H9 (cell line): Measurements from ENCODE around the gene FMO3. TPM values are rescaled to one million over a fixed set of nuclear protein-coding genes. Genes with fewer than 3 reads are reported as not detected.

Source experiments
- DNase-seq: peaks from one replicate; pipeline ENCODE4 v3.0.0-alpha.2; 2017
- H2AFZ ChIP-seq: one replicate; pipeline ENCODE4 v1.6.1; 2013; ENCODE audit warnings: mild to moderate bottlenecking, low read length, control low read depth, moderate library complexity
- H2AK5ac ChIP-seq: 2 replicates; pipeline ENCODE4 v1.6.1; 2013; ENCODE audit warnings: low read length, control low read depth, mixed read lengths; ENCODE audit not compliant: insufficient read length
- H2BK120ac ChIP-seq: one replicate; pipeline ENCODE4 v1.6.1; 2013; ENCODE audit warnings: low read depth, mild to moderate bottlenecking, low read length, control low read depth, inconsistent platforms; ENCODE audit not compliant: poor library complexity, severe bottlenecking
- H2BK12ac ChIP-seq: 2 replicates; pipeline ENCODE4 v1.6.1; 2013; ENCODE audit warnings: low read length, control low read depth, mixed read lengths, low read depth; ENCODE audit not compliant: insufficient read length
- H2BK15ac ChIP-seq: 2 replicates; pipeline ENCODE4 v1.6.1; 2013; ENCODE audit warnings: low read depth, low read length, control low read depth
- H2BK20ac ChIP-seq: one replicate; pipeline ENCODE4 v1.6.1; 2013; ENCODE audit warnings: low read depth, mild to moderate bottlenecking, low read length, control low read depth, inconsistent platforms; ENCODE audit not compliant: poor library complexity, severe bottlenecking
- H2BK5ac ChIP-seq: 2 replicates; pipeline ENCODE4 v1.6.1; 2013; ENCODE audit warnings: low read length, control low read depth, mixed read lengths; ENCODE audit not compliant: insufficient read length
- H3K14ac ChIP-seq: 2 replicates; pipeline ENCODE4 v1.6.1; 2013; ENCODE audit warnings: low read length, control low read depth; ENCODE audit not compliant: insufficient read depth
- H3K18ac ChIP-seq: 2 replicates; pipeline ENCODE4 v1.6.1; 2013; ENCODE audit warnings: low read depth, mild to moderate bottlenecking, mixed read lengths, low read length, control low read depth; ENCODE audit not compliant: insufficient read length
- H3K23ac ChIP-seq: 2 replicates; pipeline ENCODE4 v1.6.1; 2013; ENCODE audit warnings: low read length, control low read depth, mixed read lengths, low read depth; ENCODE audit not compliant: insufficient read length
- H3K23me2 ChIP-seq: 2 replicates; pipeline ENCODE4 v1.6.1; 2013; ENCODE audit warnings: low read depth, mild to moderate bottlenecking, mixed read lengths, low read length, control low read depth; ENCODE audit not compliant: insufficient read length, poor library complexity, severe bottlenecking
- H3K27ac ChIP-seq: 2 replicates; pipeline ENCODE4 v1.5.1; 2013; ENCODE audit warnings: low read length, control low read depth, mixed read lengths, low read depth; ENCODE audit not compliant: insufficient read length
- H3K27me3 ChIP-seq: 2 replicates; pipeline ENCODE4 v1.6.1; 2013; ENCODE audit warnings: low read length, control low read depth, inconsistent platforms; ENCODE audit not compliant: insufficient read depth
- H3K4ac ChIP-seq: 2 replicates; pipeline ENCODE4 v1.6.1; 2013; ENCODE audit warnings: low read depth, mild to moderate bottlenecking, control low read depth, inconsistent platforms, low read length, moderate library complexity
- H3K4me1 ChIP-seq: 2 replicates; pipeline ENCODE4 v1.6.1; 2013; ENCODE audit warnings: low read length, control low read depth, inconsistent platforms; ENCODE audit not compliant: insufficient read depth
- H3K4me2 ChIP-seq: 2 replicates; pipeline ENCODE4 v1.6.1; 2013; ENCODE audit warnings: low read length, control low read depth, mixed read lengths; ENCODE audit not compliant: insufficient read length, insufficient read depth
- H3K56ac ChIP-seq: 2 replicates; pipeline ENCODE4 v1.6.1; 2013; ENCODE audit warnings: low read depth, mild to moderate bottlenecking, mixed read lengths, low read length, control low read depth; ENCODE audit not compliant: insufficient read length
- H3K79me1 ChIP-seq: 2 replicates; pipeline ENCODE4 v1.6.1; 2013; ENCODE audit warnings: low read depth, mild to moderate bottlenecking, moderate library complexity, low read length, control low read depth, inconsistent platforms; ENCODE audit not compliant: insufficient read depth, poor library complexity, severe bottlenecking
- H3K79me2 ChIP-seq: 2 replicates; pipeline ENCODE4 v1.6.1; 2013; ENCODE audit warnings: low read length, control low read depth, inconsistent platforms; ENCODE audit not compliant: insufficient read depth
- H3K9ac ChIP-seq: 2 replicates; pipeline ENCODE4 v1.6.1; 2013; ENCODE audit warnings: low read length, control low read depth, mixed read lengths; ENCODE audit not compliant: insufficient read length; ENCODE audit errors: extremely low read depth
- H3K9me3 ChIP-seq: one replicate; pipeline ENCODE4 v1.6.1; 2013; ENCODE audit warnings: low read depth, low read length, inconsistent platforms; ENCODE audit not compliant: control insufficient read depth
- H3T11ph ChIP-seq: one replicate; pipeline ENCODE4 v1.6.1; 2013; ENCODE audit warnings: mild to moderate bottlenecking, low read length, control low read depth, inconsistent platforms
- H4K20me1 ChIP-seq: one replicate; pipeline ENCODE4 v1.6.1; 2013; ENCODE audit not compliant: control insufficient read depth, insufficient read length, insufficient read depth
- H4K5ac ChIP-seq: 2 replicates; pipeline ENCODE4 v1.6.1; 2013; ENCODE audit warnings: low read depth, mild to moderate bottlenecking, mixed read lengths, low read length, control low read depth; ENCODE audit not compliant: insufficient read length
- H4K8ac ChIP-seq: replicated peaks from 2 replicates; pipeline ENCODE4 v1.6.1; 2013; ENCODE audit warnings: low read length, control low read depth, mixed read lengths, low read depth; ENCODE audit not compliant: insufficient read length
- H4K91ac ChIP-seq: 2 replicates; pipeline ENCODE4 v1.6.1; 2013; ENCODE audit warnings: low read depth, mild to moderate bottlenecking, moderate library complexity, mixed read lengths, low read length, control low read depth; ENCODE audit not compliant: insufficient read length
- H3K27ac Mint-ChIP-seq, 3 experiments: 2 replicates in 2 of 3; 3 replicates in 1 of 3; pipeline ENCODE4 v1.8.0; 2020 to 2021; ENCODE audit warnings: mixed read lengths in 3 of 3, mild to moderate bottlenecking in 1 of 3, moderate library complexity in 1 of 3
- H3K27me3 Mint-ChIP-seq: 2 replicates; pipeline ENCODE4 v1.8.0; 2021; ENCODE audit warnings: low read depth, mild to moderate bottlenecking, moderate library complexity, mixed read lengths
- H3K36me3 Mint-ChIP-seq, 3 experiments: 2 replicates in 2 of 3; 3 replicates in 1 of 3; pipeline ENCODE4 v1.8.0; 2020 to 2021; ENCODE audit warnings: low read depth in 3 of 3, mixed read lengths in 3 of 3; ENCODE audit not compliant: insufficient read depth in 1 of 3
- H3K4me1 Mint-ChIP-seq, 2 experiments: 2 replicates each; pipeline ENCODE4 v1.8.0; 2020; ENCODE audit warnings: mixed read lengths in 2 of 2
- H3K4me3 Mint-ChIP-seq, 2 experiments: 2 replicates in 1 of 2; 3 replicates in 1 of 2; pipeline ENCODE4 v1.8.0; 2020 to 2021; ENCODE audit warnings: mild to moderate bottlenecking in 2 of 2, mixed read lengths in 2 of 2, moderate library complexity in 1 of 2
- H3K9me3 Mint-ChIP-seq, 2 experiments: 2 replicates in 1 of 2; 3 replicates in 1 of 2; pipeline ENCODE4 v1.8.0; 2020; ENCODE audit warnings: mild to moderate bottlenecking in 2 of 2, mixed read lengths in 2 of 2, moderate library complexity in 1 of 2
- CTCF ChIP-seq: fragments of 200-600 bp; sonication (generic); conservative IDR thresholded peaks from 3 replicates; pipeline ENCODE4 v1.8.0; 2021; ENCODE audit warnings: antibody characterized with exemption, mild to moderate bottlenecking
- total RNA-seq: library from RNA; stranded (reverse); gene quantifications from 2 replicates; pipeline ENCODE4 v1.2.1, GENCODE V29; 2021

The FMO3 gene
- total RNA-seq, 1 experiment from 2014 or later, result not detected

- H3K4me3 Mint-ChIP-seq, result no peak overlapping the region
- no peaks in the 10 kb centered on the region for H3K27me3 ChIP-seq
- no peak overlapping the region for H3K14ac ChIP-seq
- H2BK20ac ChIP-seq, result no peak overlapping the region
- no peak overlapping the region for H2BK15ac ChIP-seq
- H3K9me3 Mint-ChIP-seq, result no peaks in the 10 kb centered on the region
- no peak for TF ChIP-seq CTCF
- H3K27ac Mint-ChIP-seq, result no peak overlapping the region
- H3K23ac ChIP-seq, result no peak overlapping the region
- H3K36me3 Mint-ChIP-seq, result no peaks in the 10 kb centered on the region
- no peaks in the 10 kb centered on the region for H3K9me3 ChIP-seq
- peaks cover 0 to 3% of the 10 kb centered on the region in 2 experiments; a peak in 1 of 4 replicates for H3K4me1 Mint-ChIP-seq
- no peak overlapping the region for H3K4ac ChIP-seq
- no peak overlapping the region for H2AK5ac ChIP-seq
- H4K91ac ChIP-seq, result no peak overlapping the region
- no peaks in the 10 kb centered on the region for H4K20me1 ChIP-seq
- no peak overlapping the region for H3K4me2 ChIP-seq
- no peak overlapping the region for H3K27ac ChIP-seq
- H2BK12ac ChIP-seq, result no peak overlapping the region
- no peak overlapping the region for H2BK5ac ChIP-seq
- H3K79me1 ChIP-seq, result no peaks in the 10 kb centered on the region
- H4K8ac ChIP-seq, result no peak overlapping the region
- H3K27me3 Mint-ChIP-seq, result no peaks in the 10 kb centered on the region
- H2BK120ac ChIP-seq, result no peak overlapping the region
- no peak overlapping the region for H3T11ph ChIP-seq
- H2AFZ ChIP-seq, result no peak overlapping the region
- no peaks in the 10 kb centered on the region for H3K79me2 ChIP-seq
- no peak overlapping the region for H3K18ac ChIP-seq
- no peak for DNase-seq
- no peaks in the 10 kb centered on the region for H3K4me1 ChIP-seq
- H4K5ac ChIP-seq, result no peak overlapping the region
- no peak overlapping the region for H3K9ac ChIP-seq
- no peaks in the 10 kb centered on the region for H3K23me2 ChIP-seq
- H3K56ac ChIP-seq, result no peak overlapping the region
Observed at GRCh38 chr1:171084091-171084490, 6.6 kb upstream of the FMO3 start.
